HCT116 (cell line): Measurements from ENCODE around the gene SLC6A18.

ENCODE experiments used
- ATF3 ChIP-seq: IDR thresholded peaks from 2 replicates; pipeline ENCODE4 v1.6.1; 2012
- CEBPB ChIP-seq: IDR thresholded peaks from 2 replicates; pipeline ENCODE4 v1.6.1; 2012; ENCODE audit warnings: low read depth
- CTCF ChIP-seq, 3 experiments: fragments of 200-600 bp in 1 of 3; sonication (generic) in 1 of 3; IDR thresholded peaks in 2 of 3; conservative IDR thresholded peaks in 1 of 3; 2 replicates each; pipeline ENCODE4 v1.5.1; 2012 to 2017; ENCODE audit warnings: low read depth in 2 of 3, low read length in 2 of 3, antibody characterized with exemption in 1 of 3, borderline replicate concordance in 1 of 3, control low read depth in 1 of 3, mild to moderate bottlenecking in 1 of 3, mixed read lengths in 1 of 3, mixed run types in 1 of 3, moderate library complexity in 1 of 3; ENCODE audit not compliant: insufficient read depth in 1 of 3
- EGR1 ChIP-seq: IDR thresholded peaks from 2 replicates; pipeline ENCODE4 v1.6.1; 2012; ENCODE audit warnings: low read depth
- FOSL1 ChIP-seq: IDR thresholded peaks from 2 replicates; pipeline ENCODE4 v1.6.1; 2012; ENCODE audit warnings: low read depth
- JUND ChIP-seq: IDR thresholded peaks from 2 replicates; pipeline ENCODE4 v1.6.1; 2012
- MAX ChIP-seq: IDR thresholded peaks from 2 replicates; pipeline ENCODE4 v1.6.1; 2012
- POLR2A ChIP-seq: IDR thresholded peaks from 2 replicates; pipeline ENCODE4 v1.7.0; 2011; ENCODE audit warnings: borderline replicate concordance; ENCODE audit not compliant: insufficient read depth, insufficient read length; ENCODE audit errors: extremely low read depth
- POLR2AphosphoS5 ChIP-seq: IDR thresholded peaks from 2 replicates; pipeline ENCODE4 v1.6.1; 2011; ENCODE audit warnings: mild to moderate bottlenecking, low read depth, low read length, moderate library complexity
- SIN3A ChIP-seq: IDR thresholded peaks from 2 replicates; pipeline ENCODE4 v1.6.1; 2012; ENCODE audit warnings: low read depth
- SP1 ChIP-seq: IDR thresholded peaks from 2 replicates; pipeline ENCODE4 v1.6.1; 2012; ENCODE audit warnings: low read depth
- SRF ChIP-seq: IDR thresholded peaks from 2 replicates; pipeline ENCODE4 v1.6.1; 2012; ENCODE audit warnings: low read depth
- TF ChIP-seq, protein P1 (sequence below): IDR thresholded peaks from 2 replicates; pipeline ENCODE4 v1.6.1; 2012; ENCODE audit warnings: low read depth

- TF ChIP-seq, protein P1, sequence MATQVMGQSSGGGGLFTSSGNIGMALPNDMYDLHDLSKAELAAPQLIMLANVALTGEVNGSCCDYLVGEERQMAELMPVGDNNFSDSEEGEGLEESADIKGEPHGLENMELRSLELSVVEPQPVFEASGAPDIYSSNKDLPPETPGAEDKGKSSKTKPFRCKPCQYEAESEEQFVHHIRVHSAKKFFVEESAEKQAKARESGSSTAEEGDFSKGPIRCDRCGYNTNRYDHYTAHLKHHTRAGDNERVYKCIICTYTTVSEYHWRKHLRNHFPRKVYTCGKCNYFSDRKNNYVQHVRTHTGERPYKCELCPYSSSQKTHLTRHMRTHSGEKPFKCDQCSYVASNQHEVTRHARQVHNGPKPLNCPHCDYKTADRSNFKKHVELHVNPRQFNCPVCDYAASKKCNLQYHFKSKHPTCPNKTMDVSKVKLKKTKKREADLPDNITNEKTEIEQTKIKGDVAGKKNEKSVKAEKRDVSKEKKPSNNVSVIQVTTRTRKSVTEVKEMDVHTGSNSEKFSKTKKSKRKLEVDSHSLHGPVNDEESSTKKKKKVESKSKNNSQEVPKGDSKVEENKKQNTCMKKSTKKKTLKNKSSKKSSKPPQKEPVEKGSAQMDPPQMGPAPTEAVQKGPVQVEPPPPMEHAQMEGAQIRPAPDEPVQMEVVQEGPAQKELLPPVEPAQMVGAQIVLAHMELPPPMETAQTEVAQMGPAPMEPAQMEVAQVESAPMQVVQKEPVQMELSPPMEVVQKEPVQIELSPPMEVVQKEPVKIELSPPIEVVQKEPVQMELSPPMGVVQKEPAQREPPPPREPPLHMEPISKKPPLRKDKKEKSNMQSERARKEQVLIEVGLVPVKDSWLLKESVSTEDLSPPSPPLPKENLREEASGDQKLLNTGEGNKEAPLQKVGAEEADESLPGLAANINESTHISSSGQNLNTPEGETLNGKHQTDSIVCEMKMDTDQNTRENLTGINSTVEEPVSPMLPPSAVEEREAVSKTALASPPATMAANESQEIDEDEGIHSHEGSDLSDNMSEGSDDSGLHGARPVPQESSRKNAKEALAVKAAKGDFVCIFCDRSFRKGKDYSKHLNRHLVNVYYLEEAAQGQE: no peak
- TF ChIP-seq FOSL1: no peak
- no peak for TF ChIP-seq POLR2A
- no peak for TF ChIP-seq EGR1
- no peak for TF ChIP-seq CTCF (IDR thresholded peaks at IDR 0.05 in 2 of 3, conservative IDR thresholded peaks at IDR 0.05 in 1 of 3; ENCODE audit: borderline replicate concordance in 1 of 3, insufficient read depth in 1 of 3, low read depth in 2 of 3, low read length in 2 of 3)
- TF ChIP-seq JUND: no peak
- no peak for TF ChIP-seq POLR2AphosphoS5
- no peak for TF ChIP-seq SIN3A
- TF ChIP-seq CEBPB: no peak
- no peak for TF ChIP-seq SP1
- TF ChIP-seq SRF: no peak
- no peak for TF ChIP-seq ATF3
- TF ChIP-seq MAX: no peak
Measured at GRCh38 chr5:1183424-1184162, 41.6 kb upstream of the SLC6A18 start.
